Smooth muscle cell (in vitro differentiated cells): ENCODE data around the gene CFHR2. TPM values are rescaled to one million over a fixed set of nuclear protein-coding genes. Genes with fewer than 3 reads are reported as not detected.
"Not testable (repeated sequence)": the region's sequence is repeated elsewhere in the genome, so short reads cannot be mapped to it uniquely, and the experiment has no call there.

Experiments used
- DNase-seq: peaks from one replicate; lab custom pipeline; 2025; ENCODE audit not compliant: unreplicated experiment; lab: John Stamatoyannopoulos, UW
- H2AFZ ChIP-seq: fragments of 200-600 bp; sonication (generic); 2 replicates; pipeline ENCODE4 v1.6.0; 2016; ENCODE audit warnings: antibody characterized with exemption, low read depth, mild to moderate bottlenecking
- H3F3A ChIP-seq: fragments of 200-600 bp; sonication (generic); 2 replicates; pipeline ENCODE4 v1.6.0; 2017; ENCODE audit warnings: antibody characterized with exemption, low read depth
- H3K27ac ChIP-seq: fragments of 200-600 bp; sonication (generic); 2 replicates; pipeline ENCODE4 v1.5.1; 2016; ENCODE audit warnings: low read depth, mild to moderate bottlenecking
- H3K27me3 ChIP-seq: fragments of 200-600 bp; sonication (generic); 2 replicates; pipeline ENCODE4 v1.6.1; 2016; ENCODE audit warnings: low read depth, mild to moderate bottlenecking
- H3K36me3 ChIP-seq: fragments of 200-600 bp; sonication (generic); 2 replicates; pipeline ENCODE4 v1.5.1; 2016; ENCODE audit warnings: low read depth
- H3K4me1 ChIP-seq: fragments of 200-600 bp; sonication (generic); 2 replicates; pipeline ENCODE4 v1.5.1; 2016; ENCODE audit warnings: low read depth
- H3K4me2 ChIP-seq: fragments of 200-600 bp; sonication (generic); 2 replicates; pipeline ENCODE4 v1.6.0; 2016; ENCODE audit warnings: mild to moderate bottlenecking
- H3K4me3 ChIP-seq: fragments of 200-600 bp; sonication (generic); 2 replicates; pipeline ENCODE4 v1.5.1; 2016; ENCODE audit warnings: mild to moderate bottlenecking
- H3K79me2 ChIP-seq: fragments of 200-600 bp; sonication (generic); 2 replicates; pipeline ENCODE4 v1.6.0; 2016; ENCODE audit warnings: low read depth, mild to moderate bottlenecking
- H3K9ac ChIP-seq: fragments of 200-600 bp; sonication (generic); 2 replicates; pipeline ENCODE4 v1.6.0; 2016; ENCODE audit warnings: low read depth
- H3K9me3 ChIP-seq: fragments of 200-600 bp; sonication (generic); replicated peaks from 2 replicates; pipeline ENCODE4 v1.5.1; 2016; ENCODE audit warnings: low read depth
- H4K20me1 ChIP-seq: fragments of 200-600 bp; sonication (generic); 2 replicates; pipeline ENCODE4 v1.6.0; 2016; ENCODE audit warnings: low read depth
- CTCF ChIP-seq: fragments of 200-600 bp; sonication (generic); IDR thresholded peaks from 2 replicates; pipeline ENCODE4 v1.5.1; 2017; ENCODE audit warnings: borderline replicate concordance, mild to moderate bottlenecking, antibody characterized with exemption; ENCODE audit not compliant: insufficient read depth, poor library complexity, severe bottlenecking
- WGBS: methylation state at CpG from one replicate; pipeline ENCODE4 v1.1.7; 2016; ENCODE audit warnings: low lambda C conversion rate; 5-methylcytosine and 5-hydroxymethylcytosine counted together
- polyA plus RNA-seq: library from polyadenylated mRNA; unstranded; fragments of >200 nt; fragmentation: Nextera tagmentation; extraction: Ambion mirVana; gene quantifications from 2 replicates; pipeline ENCODE4 v1.2.1, GENCODE V29; 2016
- total RNA-seq: library from RNA; depleted of rRNA; stranded (reverse); fragments of >200 nt; gene quantifications from 2 replicates; pipeline ENCODE4 v1.2.3, GENCODE V29; 2014

The CFHR2 gene
- total and polyA plus RNA-seq, 2 experiments from 2014 or later, result not detected

GRCh38 chr1:196910215-196910614 lies 33.3 kb upstream of the CFHR2 start:
- no peaks in the 10 kb centered on the region for H3F3A ChIP-seq
- TF ChIP-seq CTCF, result no peak
- H3K9me3 ChIP-seq, result no peaks in the 10 kb centered on the region
- H3K4me1 ChIP-seq, result no peaks in the 10 kb centered on the region
- DNase-seq, result no peak
- no peaks in the 10 kb centered on the region for H4K20me1 ChIP-seq
- H3K27me3 ChIP-seq, result no peaks in the 10 kb centered on the region
- no peak overlapping the region for H3K9ac ChIP-seq
- H3K79me2 ChIP-seq, result no peaks in the 10 kb centered on the region
- no peaks in the 10 kb centered on the region for H3K36me3 ChIP-seq
- H2AFZ ChIP-seq, result no peak overlapping the region
- H3K4me2 ChIP-seq, result no peak overlapping the region
- WGBS, result 98% methylated on average over 2 of the region's 2 CpGs
- no peak overlapping the region for H3K4me3 ChIP-seq
- H3K27ac ChIP-seq, result no peak overlapping the region

GRCh38 chr1:196912283-196912682 lies 31.3 kb upstream of the CFHR2 start:
- H3K79me2 ChIP-seq, H3K9ac ChIP-seq, H4K20me1 ChIP-seq, H3K4me2 ChIP-seq, H3K9me3 ChIP-seq, H3K36me3 ChIP-seq, DNase-seq, H3K4me3 ChIP-seq, H3K27ac ChIP-seq, H3K4me1 ChIP-seq, H3F3A ChIP-seq, H3K27me3 ChIP-seq, H2AFZ ChIP-seq: not testable (repeated sequence)
- 42% methylated on average over 5 of the region's 5 CpGs for WGBS

GRCh38 chr1:196926839-196927238 lies 16.7 kb upstream of the CFHR2 start:
- WGBS, result 87% methylated on average over 1 of the region's 1 CpG
- H3K9me3 ChIP-seq, DNase-seq, H3K4me3 ChIP-seq, H3K9ac ChIP-seq, H3K27ac ChIP-seq, H4K20me1 ChIP-seq, H3F3A ChIP-seq, H3K36me3 ChIP-seq, H3K79me2 ChIP-seq, H3K27me3 ChIP-seq, H3K4me2 ChIP-seq, H2AFZ ChIP-seq, H3K4me1 ChIP-seq: not testable (repeated sequence)

GRCh38 chr1:196932853-196933252 lies 10.7 kb upstream of the CFHR2 start:
- not testable (repeated sequence) for H3K9me3 ChIP-seq, H4K20me1 ChIP-seq, H3K4me2 ChIP-seq, H3F3A ChIP-seq, H3K27ac ChIP-seq, DNase-seq, H3K9ac ChIP-seq, H3K4me3 ChIP-seq, H3K27me3 ChIP-seq, H3K4me1 ChIP-seq, H3K36me3 ChIP-seq, H2AFZ ChIP-seq, H3K79me2 ChIP-seq
- WGBS, result 94% methylated on average over 2 of the region's 2 CpGs

GRCh38 chr1:196933531-196934189 lies 9.9 kb upstream of the CFHR2 start:
- 93% methylated on average over 32 of the region's 32 CpGs for WGBS
- Histone ChIP-seq H3K9ac (no peak overlapping the region), H2AFZ (no peak overlapping the region), H3K27ac (no peak overlapping the region), H3K9me3 (no peaks in the 10 kb centered on the region), H3K4me1 (no peaks in the 10 kb centered on the region), H3K4me3 (no peak overlapping the region), H3F3A (no peaks in the 10 kb centered on the region), H3K36me3 (no peaks in the 10 kb centered on the region), H4K20me1 (no peaks in the 10 kb centered on the region), H3K4me2 (no peak overlapping the region), H3K79me2 (no peaks in the 10 kb centered on the region), H3K27me3 (no peaks in the 10 kb centered on the region)
- no peak for TF ChIP-seq CTCF
- no peak for DNase-seq

GRCh38 chr1:196941474-196941873 lies 2.1 kb upstream of the CFHR2 start:
- H3K27ac ChIP-seq, H2AFZ ChIP-seq, H3K4me2 ChIP-seq, H3K27me3 ChIP-seq, H3K4me3 ChIP-seq, H4K20me1 ChIP-seq, DNase-seq, H3K9me3 ChIP-seq, H3K79me2 ChIP-seq, H3K36me3 ChIP-seq, H3K4me1 ChIP-seq, H3K9ac ChIP-seq, H3F3A ChIP-seq: not testable (repeated sequence)
- WGBS, result 81% methylated on average over 6 of the region's 6 CpGs
